Liver (tissue), 9 donors: Measurements from ENCODE around the gene MGAT4A. TPM values are rescaled to one million over a fixed set of nuclear protein-coding genes. Genes with fewer than 3 reads are reported as not detected.

Experiments used
- DNase-seq: peaks from one replicate; pipeline ENCODE4 v3.0.0-alpha.2; 2017; ENCODE audit warnings: low spot score
- H3K27ac ChIP-seq, 2 donors: one replicate each; pipeline ENCODE4 v1.7.0; 2013; ENCODE audit warnings: inconsistent platforms in 2 of 2, low read length in 2 of 2, control low read depth in 1 of 2, low read depth in 1 of 2, mild to moderate bottlenecking in 1 of 2
- H3K27me3 ChIP-seq, 4 donors: one replicate each; pipeline versions ENCODE4 v1.6.1 to v1.7.0; 2013; ENCODE audit warnings: low read length in 3 of 4, inconsistent platforms in 1 of 4, mild to moderate bottlenecking in 1 of 4, moderate library complexity in 1 of 4; ENCODE audit not compliant: control insufficient read depth in 4 of 4, insufficient read depth in 4 of 4
- H3K36me3 ChIP-seq, 4 donors: one replicate each; pipeline versions ENCODE4 v1.6.1 to v1.7.0; 2013; ENCODE audit warnings: low read length in 3 of 4, mild to moderate bottlenecking in 3 of 4, low read depth in 1 of 4, moderate library complexity in 1 of 4; ENCODE audit not compliant: control insufficient read depth in 4 of 4, insufficient read depth in 3 of 4
- H3K4me1 ChIP-seq, 4 donors: one replicate each; pipeline versions ENCODE4 v1.6.1 to v1.7.0; 2013; ENCODE audit warnings: low read length in 3 of 4, mild to moderate bottlenecking in 3 of 4, moderate library complexity in 1 of 4; ENCODE audit not compliant: control insufficient read depth in 4 of 4, insufficient read depth in 4 of 4
- H3K4me3 ChIP-seq, 3 donors: one replicate each; pipeline versions ENCODE4 v1.6.1 to v1.7.0; 2013; ENCODE audit warnings: low read length in 3 of 3, control low read depth in 1 of 3, low read depth in 1 of 3, mild to moderate bottlenecking in 1 of 3
- H3K9ac ChIP-seq, 2 donors: one replicate each; pipeline ENCODE4 v1.7.0; 2013; ENCODE audit warnings: low read length in 2 of 2, mild to moderate bottlenecking in 2 of 2, moderate library complexity in 2 of 2, control low read depth in 1 of 2, low read depth in 1 of 2
- H3K9me3 ChIP-seq, 4 donors: one replicate each; pipeline versions ENCODE4 v1.6.1 to v1.7.0; 2013; ENCODE audit warnings: low read length in 3 of 4; ENCODE audit not compliant: control insufficient read depth in 4 of 4
- ATF3 ChIP-seq: IDR thresholded peaks from 2 replicates; pipeline ENCODE4 v1.6.1; 2016; ENCODE audit warnings: antibody characterized with exemption
- CTCF ChIP-seq: fragments of 150-350 bp; IDR thresholded peaks from 2 replicates; pipeline ENCODE4 v1.5.1; 2017; ENCODE audit warnings: improper control_type of control experiment, low read depth, low read length; ENCODE audit not compliant: missing input control
- EGR1 ChIP-seq, 2 donors: IDR thresholded peaks; 2 replicates each; pipeline ENCODE4 v1.6.1; 2016 to 2018; ENCODE audit warnings: antibody characterized with exemption in 2 of 2, low read depth in 2 of 2
- FOXA1 ChIP-seq: IDR thresholded peaks from 2 replicates; pipeline ENCODE4 v1.6.1; 2016; ENCODE audit warnings: antibody characterized with exemption
- FOXA2 ChIP-seq: IDR thresholded peaks from 2 replicates; pipeline ENCODE4 v1.6.1; 2016; ENCODE audit warnings: antibody characterized with exemption
- GABPA ChIP-seq, 2 donors: IDR thresholded peaks in 1 of 2; conservative IDR thresholded peaks in 1 of 2; 2 replicates each; pipeline ENCODE4 v1.6.1; 2016; ENCODE audit warnings: antibody characterized with exemption in 2 of 2, mild to moderate bottlenecking in 1 of 2, moderate library complexity in 1 of 2
- HNF4A ChIP-seq, 2 donors: conservative IDR thresholded peaks; 2 replicates each; pipeline ENCODE4 v1.6.1; 2016; ENCODE audit warnings: antibody characterized with exemption in 2 of 2, mild to moderate bottlenecking in 2 of 2
- HNF4G ChIP-seq: IDR thresholded peaks from 2 replicates; pipeline ENCODE4 v1.6.1; 2016; ENCODE audit warnings: antibody characterized with exemption
- JUND ChIP-seq, 2 donors: IDR thresholded peaks; 2 replicates each; pipeline ENCODE4 v1.6.1; 2016; ENCODE audit warnings: antibody characterized with exemption in 2 of 2
- MAX ChIP-seq: IDR thresholded peaks from 2 replicates; pipeline ENCODE4 v1.6.1; 2016; ENCODE audit warnings: antibody characterized with exemption
- NR2F2 ChIP-seq: IDR thresholded peaks from 2 replicates; pipeline ENCODE4 v1.6.1; 2016; ENCODE audit warnings: antibody characterized with exemption
- RAD21 ChIP-seq, 2 donors: IDR thresholded peaks; 2 replicates each; pipeline ENCODE4 v1.6.1; 2016; ENCODE audit warnings: antibody characterized with exemption in 2 of 2, mild to moderate bottlenecking in 2 of 2
- REST ChIP-seq: IDR thresholded peaks from 2 replicates; pipeline ENCODE4 v1.6.1; 2016; ENCODE audit warnings: antibody characterized with exemption, mild to moderate bottlenecking
- RXRA ChIP-seq, 2 donors: IDR thresholded peaks; 2 replicates each; pipeline ENCODE4 v1.6.1; 2017 to 2018; ENCODE audit warnings: antibody characterized with exemption in 2 of 2, mild to moderate bottlenecking in 1 of 2
- SP1 ChIP-seq: IDR thresholded peaks from 2 replicates; pipeline ENCODE4 v1.6.1; 2018; ENCODE audit warnings: antibody characterized with exemption, mild to moderate bottlenecking
- YY1 ChIP-seq: IDR thresholded peaks from 2 replicates; pipeline ENCODE4 v1.6.1; 2016; ENCODE audit warnings: antibody characterized with exemption, mild to moderate bottlenecking
- ZBTB33 ChIP-seq: IDR thresholded peaks from 2 replicates; pipeline ENCODE4 v1.6.1; 2016; ENCODE audit warnings: antibody characterized with exemption
- WGBS: extraction: QIAGEN DNeasy Blood & Tissue Kit; methylation state at CpG from one replicate; pipeline ENCODE4 v1.1.7; 2013; 5-methylcytosine and 5-hydroxymethylcytosine counted together
- polyA plus RNA-seq, 2 donors: library from polyadenylated mRNA; stranded (reverse) in 1 of 2; unstranded in 1 of 2; fragments of 200-250 nt in 1 of 2; fragments of >200 nt in 1 of 2; fragmentation: Nextera tagmentation in 1 of 2; extraction: Ambion mirVana in 1 of 2; gene quantifications; one replicate each; pipeline versions ENCODE4 v1.2.1 to v1.2.3, GENCODE V29; 2013 to 2015
- total RNA-seq, 2 donors: library from RNA; depleted of rRNA; stranded (reverse); fragments of >200 nt; gene quantifications; one replicate each; pipeline ENCODE4 v1.2.3, GENCODE V29; 2014
- donor health status: healthy.
- donor health status: healthy.
- donor health status: healthy.
- donor health status: healthy.
- donor health status: healthy.

Gene MGAT4A
- total and polyA plus RNA-seq, 4 donors = 2.7 to 17.3 (median 5.4) TPM

GRCh38 chr2:98656800-98657199 lies 74.1 kb downstream of the MGAT4A start:
- H3K36me3 ChIP-seq = peaks cover 0 to 2% (median 0%) of the 10 kb centered on the region in 4 donors
- H3K27me3 ChIP-seq = no peaks in the 10 kb centered on the region
- no peak overlapping the region for H3K4me3 ChIP-seq
- 86% methylated on average over 4 of the region's 4 CpGs for WGBS
- H3K9ac ChIP-seq = no peak overlapping the region
- DNase-seq = no peak
- no peaks in the 10 kb centered on the region for H3K9me3 ChIP-seq
- no peaks in the 10 kb centered on the region for H3K4me1 ChIP-seq
- no peak overlapping the region for H3K27ac ChIP-seq
- TF ChIP-seq ZBTB33 = no peak
- TF ChIP-seq MAX = no peak
- no peak for TF ChIP-seq ATF3
- no peak for TF ChIP-seq HNF4A (conservative IDR thresholded peaks at IDR 0.05)
- no peak for TF ChIP-seq FOXA2
- no peak for TF ChIP-seq RXRA (IDR thresholded peaks at IDR 0.05)
- TF ChIP-seq CTCF = no peak
- TF ChIP-seq FOXA1 = no peak
- no peak for TF ChIP-seq JUND (IDR thresholded peaks at IDR 0.05)
- TF ChIP-seq EGR1 (IDR thresholded peaks at IDR 0.05; ENCODE audit: low read depth in 2 of 2) = no peak
- TF ChIP-seq YY1 = no peak
- TF ChIP-seq RAD21 (IDR thresholded peaks at IDR 0.05) = no peak
- no peak for TF ChIP-seq REST
- no peak for TF ChIP-seq NR2F2
- TF ChIP-seq GABPA (IDR thresholded peaks at IDR 0.05 in 1 of 2, conservative IDR thresholded peaks at IDR 0.05 in 1 of 2) = no peak
- no peak for TF ChIP-seq SP1
- TF ChIP-seq HNF4G = no peak
